ENCODE results near the gene RNF225. TPM values are rescaled to one million over a fixed set of nuclear protein-coding genes. Genes with fewer than 3 reads are reported as not detected.
"Not testable (repeated sequence)": the region's sequence is repeated elsewhere in the genome, so short reads cannot be mapped to it uniquely, and the experiment has no call there.

RNF225 gene
- total RNA-seq, 1 experiment from 2014 or later, result 1.8 TPM

DNA sequence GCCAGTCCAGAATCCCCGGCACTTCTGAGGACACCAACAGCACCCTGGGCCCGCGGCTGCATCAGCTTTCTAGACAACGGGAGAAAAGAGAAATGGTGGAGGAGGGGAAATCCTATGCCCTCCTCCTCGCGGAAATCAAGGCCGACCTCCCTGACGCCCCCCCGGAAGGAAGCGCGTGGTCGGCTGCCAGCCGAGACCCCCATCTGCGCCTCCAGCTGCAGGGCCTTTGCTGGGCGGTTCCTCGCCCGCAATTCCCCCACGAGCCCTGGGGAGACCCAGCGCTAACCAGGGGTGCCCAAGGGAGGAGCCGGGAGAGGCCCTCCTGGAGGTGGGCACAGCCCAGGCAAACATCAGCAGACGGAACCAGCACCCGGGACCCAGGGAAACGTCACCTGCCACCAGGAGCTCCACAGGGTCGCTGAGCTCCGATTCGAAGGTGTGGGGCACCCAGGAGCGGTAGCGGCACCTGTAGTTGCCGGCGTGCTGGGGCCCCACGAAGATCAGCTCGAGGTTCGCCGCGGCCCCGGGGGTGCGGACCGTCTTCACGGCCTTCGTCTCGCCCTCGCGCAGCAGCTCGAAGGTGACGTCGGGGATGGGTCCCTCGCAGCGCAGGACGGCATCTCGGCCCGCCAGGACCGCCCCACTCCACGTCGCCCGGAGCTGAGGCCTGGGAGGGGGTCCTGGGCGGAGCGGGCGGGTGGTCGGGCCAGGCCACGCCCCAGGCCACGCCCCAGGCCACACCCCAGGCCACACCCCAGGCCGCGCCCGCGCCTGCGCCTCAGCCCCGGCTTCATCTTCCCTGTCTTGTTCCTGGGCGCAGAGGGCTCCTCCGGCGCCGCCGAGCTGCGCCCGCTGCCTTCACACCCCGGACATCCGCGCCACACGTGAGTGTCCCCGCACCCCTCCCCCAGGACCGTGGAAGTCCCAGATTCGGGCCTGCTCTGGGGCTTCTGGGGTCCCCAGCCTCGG lies 48.2 kb upstream of the RNF225 start (continued):
- no peak for TF ChIP-seq ZNF219 (CRISPR knock-in tag; IDR thresholded peaks at IDR 0.05; ENCODE audit: borderline replicate concordance)
- no peak; the same call in 1 of the 2 replicates for TF ChIP-seq MYBL2 (CRISPR knock-in tag; IDR thresholded peaks at IDR 0.05)
- TF ChIP-seq, protein P1, sequence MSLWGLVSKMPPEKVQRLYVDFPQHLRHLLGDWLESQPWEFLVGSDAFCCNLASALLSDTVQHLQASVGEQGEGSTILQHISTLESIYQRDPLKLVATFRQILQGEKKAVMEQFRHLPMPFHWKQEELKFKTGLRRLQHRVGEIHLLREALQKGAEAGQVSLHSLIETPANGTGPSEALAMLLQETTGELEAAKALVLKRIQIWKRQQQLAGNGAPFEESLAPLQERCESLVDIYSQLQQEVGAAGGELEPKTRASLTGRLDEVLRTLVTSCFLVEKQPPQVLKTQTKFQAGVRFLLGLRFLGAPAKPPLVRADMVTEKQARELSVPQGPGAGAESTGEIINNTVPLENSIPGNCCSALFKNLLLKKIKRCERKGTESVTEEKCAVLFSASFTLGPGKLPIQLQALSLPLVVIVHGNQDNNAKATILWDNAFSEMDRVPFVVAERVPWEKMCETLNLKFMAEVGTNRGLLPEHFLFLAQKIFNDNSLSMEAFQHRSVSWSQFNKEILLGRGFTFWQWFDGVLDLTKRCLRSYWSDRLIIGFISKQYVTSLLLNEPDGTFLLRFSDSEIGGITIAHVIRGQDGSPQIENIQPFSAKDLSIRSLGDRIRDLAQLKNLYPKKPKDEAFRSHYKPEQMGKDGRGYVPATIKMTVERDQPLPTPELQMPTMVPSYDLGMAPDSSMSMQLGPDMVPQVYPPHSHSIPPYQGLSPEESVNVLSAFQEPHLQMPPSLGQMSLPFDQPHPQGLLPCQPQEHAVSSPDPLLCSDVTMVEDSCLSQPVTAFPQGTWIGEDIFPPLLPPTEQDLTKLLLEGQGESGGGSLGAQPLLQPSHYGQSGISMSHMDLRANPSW (CRISPR knock-in tag; conservative IDR thresholded peaks at IDR 0.05; ENCODE audit: low read depth), result no peak
- TF ChIP-seq, protein P2, sequence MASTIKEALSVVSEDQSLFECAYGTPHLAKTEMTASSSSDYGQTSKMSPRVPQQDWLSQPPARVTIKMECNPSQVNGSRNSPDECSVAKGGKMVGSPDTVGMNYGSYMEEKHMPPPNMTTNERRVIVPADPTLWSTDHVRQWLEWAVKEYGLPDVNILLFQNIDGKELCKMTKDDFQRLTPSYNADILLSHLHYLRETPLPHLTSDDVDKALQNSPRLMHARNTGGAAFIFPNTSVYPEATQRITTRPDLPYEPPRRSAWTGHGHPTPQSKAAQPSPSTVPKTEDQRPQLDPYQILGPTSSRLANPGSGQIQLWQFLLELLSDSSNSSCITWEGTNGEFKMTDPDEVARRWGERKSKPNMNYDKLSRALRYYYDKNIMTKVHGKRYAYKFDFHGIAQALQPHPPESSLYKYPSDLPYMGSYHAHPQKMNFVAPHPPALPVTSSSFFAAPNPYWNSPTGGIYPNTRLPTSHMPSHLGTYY (CRISPR knock-in tag; IDR thresholded peaks at IDR 0.05), result no peak
- no peak for TF ChIP-seq NR3C1 (CRISPR knock-in tag; conservative IDR thresholded peaks at IDR 0.05; ENCODE audit: low read depth)
- no peak for TF ChIP-seq ZNF232 (CRISPR knock-in tag; IDR thresholded peaks at IDR 0.05)
- TF ChIP-seq, protein P3, sequence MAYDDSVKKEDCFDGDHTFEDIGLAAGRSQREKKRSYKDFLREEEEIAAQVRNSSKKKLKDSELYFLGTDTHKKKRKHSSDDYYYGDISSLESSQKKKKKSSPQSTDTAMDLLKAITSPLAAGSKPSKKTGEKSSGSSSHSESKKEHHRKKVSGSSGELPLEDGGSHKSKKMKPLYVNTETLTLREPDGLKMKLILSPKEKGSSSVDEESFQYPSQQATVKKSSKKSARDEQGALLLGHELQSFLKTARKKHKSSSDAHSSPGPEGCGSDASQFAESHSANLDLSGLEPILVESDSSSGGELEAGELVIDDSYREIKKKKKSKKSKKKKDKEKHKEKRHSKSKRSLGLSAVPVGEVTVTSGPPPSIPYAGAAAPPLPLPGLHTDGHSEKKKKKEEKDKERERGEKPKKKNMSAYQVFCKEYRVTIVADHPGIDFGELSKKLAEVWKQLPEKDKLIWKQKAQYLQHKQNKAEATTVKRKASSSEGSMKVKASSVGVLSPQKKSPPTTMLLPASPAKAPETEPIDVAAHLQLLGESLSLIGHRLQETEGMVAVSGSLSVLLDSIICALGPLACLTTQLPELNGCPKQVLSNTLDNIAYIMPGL (CRISPR knock-in tag; IDR thresholded peaks at IDR 0.05), result peak; percentile 74
- TF ChIP-seq, protein P4, sequence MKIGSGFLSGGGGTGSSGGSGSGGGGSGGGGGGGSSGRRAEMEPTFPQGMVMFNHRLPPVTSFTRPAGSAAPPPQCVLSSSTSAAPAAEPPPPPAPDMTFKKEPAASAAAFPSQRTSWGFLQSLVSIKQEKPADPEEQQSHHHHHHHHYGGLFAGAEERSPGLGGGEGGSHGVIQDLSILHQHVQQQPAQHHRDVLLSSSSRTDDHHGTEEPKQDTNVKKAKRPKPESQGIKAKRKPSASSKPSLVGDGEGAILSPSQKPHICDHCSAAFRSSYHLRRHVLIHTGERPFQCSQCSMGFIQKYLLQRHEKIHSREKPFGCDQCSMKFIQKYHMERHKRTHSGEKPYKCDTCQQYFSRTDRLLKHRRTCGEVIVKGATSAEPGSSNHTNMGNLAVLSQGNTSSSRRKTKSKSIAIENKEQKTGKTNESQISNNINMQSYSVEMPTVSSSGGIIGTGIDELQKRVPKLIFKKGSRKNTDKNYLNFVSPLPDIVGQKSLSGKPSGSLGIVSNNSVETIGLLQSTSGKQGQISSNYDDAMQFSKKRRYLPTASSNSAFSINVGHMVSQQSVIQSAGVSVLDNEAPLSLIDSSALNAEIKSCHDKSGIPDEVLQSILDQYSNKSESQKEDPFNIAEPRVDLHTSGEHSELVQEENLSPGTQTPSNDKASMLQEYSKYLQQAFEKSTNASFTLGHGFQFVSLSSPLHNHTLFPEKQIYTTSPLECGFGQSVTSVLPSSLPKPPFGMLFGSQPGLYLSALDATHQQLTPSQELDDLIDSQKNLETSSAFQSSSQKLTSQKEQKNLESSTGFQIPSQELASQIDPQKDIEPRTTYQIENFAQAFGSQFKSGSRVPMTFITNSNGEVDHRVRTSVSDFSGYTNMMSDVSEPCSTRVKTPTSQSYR (CRISPR knock-in tag; IDR thresholded peaks at IDR 0.05), result no peak; the same call in 1 of the 2 replicates
- TF ChIP-seq, protein P5, sequence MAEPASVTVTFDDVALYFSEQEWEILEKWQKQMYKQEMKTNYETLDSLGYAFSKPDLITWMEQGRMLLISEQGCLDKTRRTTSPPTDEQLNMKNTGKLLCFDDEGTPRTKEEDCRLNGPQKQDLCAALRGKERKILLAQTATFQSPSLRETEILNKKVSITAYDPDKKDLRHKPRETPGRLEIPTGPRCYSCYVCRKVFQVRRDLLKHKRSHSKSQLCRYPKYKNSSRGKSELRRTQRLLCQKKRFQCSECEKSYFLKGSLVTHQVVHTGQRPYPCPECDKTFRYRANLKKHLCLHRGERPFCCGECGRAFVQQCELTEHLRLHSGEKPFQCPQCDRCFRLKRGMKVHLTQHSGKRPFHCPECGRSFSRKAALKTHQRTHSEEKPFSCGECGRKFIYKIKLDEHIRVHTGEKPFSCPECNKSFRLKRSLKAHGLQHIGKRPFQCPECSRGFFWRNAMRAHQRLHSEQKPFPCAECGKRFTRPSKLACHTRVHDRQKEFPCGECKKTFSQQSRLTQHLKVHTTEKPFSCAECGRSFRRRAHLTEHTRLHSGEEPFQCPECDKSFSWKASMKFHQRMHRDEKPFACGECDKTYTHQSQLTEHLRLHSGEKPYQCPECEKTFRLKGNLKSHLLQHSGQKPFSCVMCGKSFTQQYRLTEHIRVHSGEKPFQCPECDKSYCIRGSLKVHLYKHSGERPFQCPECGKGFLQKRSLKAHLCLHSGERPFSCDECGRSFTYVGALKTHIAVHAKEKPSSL (CRISPR knock-in tag; conservative IDR thresholded peaks at IDR 0.05), result no peak

DNA sequence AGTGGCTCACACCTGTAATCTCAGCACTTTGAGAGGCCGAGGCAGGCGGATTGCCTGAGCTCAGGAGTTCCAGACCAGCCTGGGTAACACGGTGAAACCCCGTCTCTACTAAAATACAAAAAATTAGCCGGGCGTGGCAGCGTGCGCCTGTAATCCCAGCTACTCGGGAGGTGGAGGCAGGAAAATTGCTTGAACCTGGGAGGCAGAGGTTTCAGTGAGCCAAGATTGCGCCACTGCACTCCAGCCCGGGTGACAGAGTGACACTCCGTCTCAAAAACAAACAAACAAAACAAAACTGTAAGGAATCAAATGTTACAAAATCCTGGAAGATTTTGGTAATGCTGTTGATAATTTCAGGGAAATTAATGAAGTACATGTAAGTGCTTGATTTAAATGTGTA lies 47.4 kb upstream of the RNF225 start:
- ChIA-PET POLR2A (interaction anchor here (2.9 kb wide), 1 partner anchor 15 kb away, joined by 25 read pairs; the partner anchor contains the start of gene ZNF497), CTCF (interaction anchor here (0.7 to 3.2 kb wide), 7 partner anchors 9 to 166 kb away, joined by 3 to 22 read pairs (median 7); partner anchors contain the start of genes ZNF497 and ZNF8)
- Mint-ChIP-seq H3K27me3 (ENCODE audit: low read depth) (peaks cover 54% of the 10 kb centered on the region), H3K4me3 (peak overlapping the region; percentile 93)
- H3K36me3 Mint-ChIP-seq; H3K27ac Mint-ChIP-seq; H3K9me3 Mint-ChIP-seq; H3K4me1 Mint-ChIP-seq; ATAC-seq; DNase-seq (ENCODE audit: low spot score): not testable (repeated sequence)
